HEK293T (cell line): ENCODE measurements around the gene RAPGEF3.

Experiments
- CTCF ChIA-PET: fragments of 350-600 bp; formaldehyde crosslinking; extraction: SDS; loops from one replicate; lab custom pipeline; 2021; ENCODE audit warnings: antibody characterized with exemption, inconsistent platforms; lab: Yijun Ruan, JAX
- POLR2A ChIA-PET: fragments of 350-600 bp; formaldehyde crosslinking; extraction: SDS; loops from one replicate; lab custom pipeline; 2020; ENCODE audit warnings: antibody characterized with exemption, inconsistent platforms; lab: Yijun Ruan, JAX
- DNase-seq: peaks from one replicate; pipeline ENCODE4 v3.0.0; 2012; ENCODE audit warnings: mixed read lengths; ENCODE audit errors: extremely low spot score
- ARNT ChIP-seq: fragments of 450-650 bp; IDR thresholded peaks from 2 replicates; pipeline ENCODE4 v1.6.1; 2017; ENCODE audit warnings: mild to moderate bottlenecking
- BHLHE40 ChIP-seq: fragments of 450-650 bp; IDR thresholded peaks from 2 replicates; pipeline ENCODE4 v1.6.1; 2016; ENCODE audit warnings: mild to moderate bottlenecking, moderate library complexity, borderline replicate concordance
- CTBP1 ChIP-seq: fragments of 450-650 bp; IDR thresholded peaks from 2 replicates; pipeline ENCODE4 v1.6.1; 2016; ENCODE audit warnings: borderline replicate concordance
- ELF4 ChIP-seq: fragments of 450-650 bp; IDR thresholded peaks from 2 replicates; pipeline ENCODE4 v1.6.1; 2017; ENCODE audit warnings: antibody characterized with exemption
- FOXA1 ChIP-seq: fragments of 450-650 bp; IDR thresholded peaks from 2 replicates; pipeline ENCODE4 v1.6.1; 2016; ENCODE audit warnings: mild to moderate bottlenecking
- FOXK2 ChIP-seq: fragments of 450-650 bp; IDR thresholded peaks from 2 replicates; pipeline ENCODE4 v1.6.1; 2016; ENCODE audit warnings: mild to moderate bottlenecking
- FOXM1 ChIP-seq: fragments of 450-650 bp; IDR thresholded peaks from 2 replicates; pipeline ENCODE4 v1.6.1; 2017; ENCODE audit warnings: mild to moderate bottlenecking, borderline replicate concordance
- HDGF ChIP-seq: fragments of 450-650 bp; IDR thresholded peaks from 2 replicates; pipeline ENCODE4 v1.6.1; 2017; ENCODE audit warnings: antibody characterized with exemption, borderline replicate concordance
- L3MBTL2 ChIP-seq: fragments of 450-650 bp; conservative IDR thresholded peaks from 2 replicates; pipeline ENCODE4 v1.6.1; 2016; ENCODE audit warnings: mild to moderate bottlenecking
- LEF1 ChIP-seq: fragments of 450-650 bp; IDR thresholded peaks from 2 replicates; pipeline ENCODE4 v1.6.1; 2017; ENCODE audit warnings: mild to moderate bottlenecking, borderline replicate concordance
- NFRKB ChIP-seq: fragments of 450-650 bp; IDR thresholded peaks from 2 replicates; pipeline ENCODE4 v1.6.1; 2016; ENCODE audit warnings: mild to moderate bottlenecking, moderate library complexity
- SP1 ChIP-seq: fragments of 450-650 bp; IDR thresholded peaks from 2 replicates; pipeline ENCODE4 v1.6.1; 2017
- SUZ12 ChIP-seq: fragments of 450-650 bp; IDR thresholded peaks from 2 replicates; pipeline ENCODE4 v1.6.1; 2016; ENCODE audit warnings: mild to moderate bottlenecking
- TARDBP ChIP-seq: fragments of 450-650 bp; IDR thresholded peaks from 2 replicates; pipeline ENCODE4 v1.6.1; 2016
- ZNF384 ChIP-seq: fragments of 450-650 bp; IDR thresholded peaks from 2 replicates; pipeline ENCODE4 v1.6.1; 2016
- TF ChIP-seq, protein P1 (sequence below): fragments of 450-650 bp; IDR thresholded peaks from 2 replicates; pipeline ENCODE4 v1.6.1; 2016

The RAPGEF3 gene

GRCh38 chr12:47734725-47735480 is 23.8 kb downstream of the RAPGEF3 start:
- CTCF ChIA-PET = no interaction called here
- TF ChIP-seq FOXK2 = no peak
- no peak for TF ChIP-seq CTBP1
- no peak for TF ChIP-seq LEF1
- no peak for TF ChIP-seq HDGF
- TF ChIP-seq ZNF384 = no peak
- TF ChIP-seq NFRKB = no peak
- no peak for TF ChIP-seq SP1
- TF ChIP-seq SUZ12 = no peak
- no peak for TF ChIP-seq BHLHE40
- TF ChIP-seq ELF4 = no peak
- TF ChIP-seq FOXA1 = no peak
- TF ChIP-seq TARDBP = no peak
- POLR2A ChIA-PET = interaction anchor here (1.2 kb wide), 1 partner anchor 28 kb away, joined by 4 read pairs; no protein-coding TSS in a partner anchor
- DNase-seq = no peak

- TF ChIP-seq, protein P1, sequence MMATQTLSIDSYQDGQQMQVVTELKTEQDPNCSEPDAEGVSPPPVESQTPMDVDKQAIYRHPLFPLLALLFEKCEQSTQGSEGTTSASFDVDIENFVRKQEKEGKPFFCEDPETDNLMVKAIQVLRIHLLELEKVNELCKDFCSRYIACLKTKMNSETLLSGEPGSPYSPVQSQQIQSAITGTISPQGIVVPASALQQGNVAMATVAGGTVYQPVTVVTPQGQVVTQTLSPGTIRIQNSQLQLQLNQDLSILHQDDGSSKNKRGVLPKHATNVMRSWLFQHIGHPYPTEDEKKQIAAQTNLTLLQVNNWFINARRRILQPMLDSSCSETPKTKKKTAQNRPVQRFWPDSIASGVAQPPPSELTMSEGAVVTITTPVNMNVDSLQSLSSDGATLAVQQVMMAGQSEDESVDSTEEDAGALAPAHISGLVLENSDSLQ = no peak
- no peak for TF ChIP-seq LEF1
- no peak for TF ChIP-seq ZNF384
- TF ChIP-seq CTBP1 = no peak
Measured at GRCh38 chr12:47733142-47733541, 25.5 kb downstream of the RAPGEF3 start.

DNA sequence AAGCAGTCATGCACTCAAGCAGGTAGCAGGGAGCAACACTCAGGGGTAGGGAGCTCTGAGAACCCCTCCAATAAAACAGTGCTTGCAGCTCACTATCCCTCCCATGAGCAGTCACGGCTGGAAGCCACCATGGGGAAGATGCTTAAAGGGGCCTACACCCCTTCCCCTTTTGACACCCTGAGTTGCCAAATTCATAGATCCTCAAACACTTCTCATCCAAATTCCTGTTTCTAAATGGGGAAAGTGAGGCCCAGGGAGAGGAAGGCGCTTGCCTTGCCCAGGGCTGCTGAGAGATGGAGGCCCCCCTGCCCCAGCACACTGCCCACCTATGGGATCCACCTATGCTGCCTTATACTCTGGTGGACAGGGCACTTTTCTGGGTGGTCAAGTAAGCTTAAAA is 26.2 kb downstream of the RAPGEF3 start:
- DNase-seq = no peak
- no peak for TF ChIP-seq ZNF384
- ChIA-PET CTCF (interaction anchor here (1.4 to 1.9 kb wide), 4 partner anchors 9 to 106 kb away, joined by 3 to 9 read pairs (median 6); no protein-coding TSS in a partner anchor), POLR2A (interaction anchor here (1.1 to 1.4 kb wide), 2 partner anchors 26 to 37 kb away, joined by 3 read pairs; no protein-coding TSS in a partner anchor)

More at GRCh38 chr12:47733142-47733541, 25.5 kb downstream of the RAPGEF3 start:
- POLR2A ChIA-PET = interaction anchor here (0.7 to 1.4 kb wide), 2 partner anchors 28 to 37 kb away, joined by 3 read pairs; no protein-coding TSS in a partner anchor
- DNase-seq = no peak
- CTCF ChIA-PET = interaction anchor here (1.4 to 1.9 kb wide), 5 partner anchors 8 to 105 kb away, joined by 3 to 9 read pairs (median 6); no protein-coding TSS in a partner anchor

GRCh38 chr12:47731723-47732122 is 27.0 kb downstream of the RAPGEF3 start:
- no peak for DNase-seq
- CTCF ChIA-PET = interaction anchor here (0.5 to 1.5 kb wide), 3 partner anchors 16 to 108 kb away, joined by 3 read pairs; no protein-coding TSS in a partner anchor
- no peak for TF ChIP-seq LEF1
- TF ChIP-seq CTBP1 = no peak
- TF ChIP-seq BHLHE40 = no peak
- no peak for TF ChIP-seq L3MBTL2
- TF ChIP-seq FOXK2 = no peak
- TF ChIP-seq SP1 = no peak
- TF ChIP-seq, protein P1 = no peak
- no peak for TF ChIP-seq ZNF384
- no peak for TF ChIP-seq ELF4
- no peak for TF ChIP-seq NFRKB
- TF ChIP-seq ARNT = no peak
- no peak for TF ChIP-seq SUZ12
- TF ChIP-seq HDGF = no peak
- TF ChIP-seq TARDBP = no peak
- TF ChIP-seq FOXA1 = no peak
- TF ChIP-seq FOXM1 = no peak
- POLR2A ChIA-PET = interaction anchor here (1.1 kb wide), 1 partner anchor 25 kb away, joined by 3 read pairs; no protein-coding TSS in a partner anchor

GRCh38 chr12:47730341-47730744 is 28.3 kb downstream of the RAPGEF3 start:
- POLR2A ChIA-PET = no interaction called here
- CTCF ChIA-PET = no interaction called here
- no peak for TF ChIP-seq LEF1
- no peak for TF ChIP-seq L3MBTL2
- no peak for TF ChIP-seq ZNF384
- no peak for TF ChIP-seq CTBP1
- TF ChIP-seq TARDBP = no peak
- no peak for TF ChIP-seq ELF4
- no peak for TF ChIP-seq FOXK2
- TF ChIP-seq SP1 = no peak
- TF ChIP-seq FOXM1 = no peak
- no peak for TF ChIP-seq SUZ12
- no peak for TF ChIP-seq FOXA1
- TF ChIP-seq, protein P1 = no peak
- no peak for DNase-seq

DNA sequence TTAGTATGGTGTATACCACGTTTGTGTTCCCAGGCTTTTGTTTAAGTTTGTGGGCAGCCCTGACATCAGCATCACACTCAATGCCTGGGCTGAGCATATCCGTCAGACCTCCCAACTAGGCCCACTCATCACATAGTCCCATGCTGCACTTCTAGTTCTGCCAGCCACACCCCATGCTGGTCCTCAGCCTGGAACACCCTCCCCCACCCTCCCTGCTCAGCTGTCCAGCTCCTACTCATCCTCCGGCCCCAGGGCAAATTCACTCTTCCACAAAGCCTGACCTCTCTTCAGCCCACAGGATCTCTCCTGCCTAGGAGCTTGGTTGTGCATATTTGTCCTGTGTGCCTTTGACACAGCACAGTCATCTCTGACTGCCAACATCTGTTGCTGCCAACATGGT is 29.4 kb downstream of the RAPGEF3 start:
- TF ChIP-seq ELF4 (no peak), BHLHE40 (no peak), SUZ12 (no peak), ARNT (no peak), ZNF384 (no peak), SP1 (no peak), CTBP1 (no peak), FOXK2 (no peak), NFRKB (no peak), FOXM1 (no peak)
- TF ChIP-seq, protein P1 = no peak
- no peak for DNase-seq
- ChIA-PET CTCF (interaction anchor here (1.2 kb wide), 1 partner anchor 12 kb away, joined by 3 read pairs; no protein-coding TSS in a partner anchor), POLR2A (no interaction called here)
